GM12874 (cell line): ENCODE data around the gene ABHD3.

ENCODE experiments used
- TF ChIP-seq, protein P1 (sequence below): IDR thresholded peaks from 2 replicates; pipeline ENCODE4 v1.5.1; 2011; ENCODE audit warnings: low read depth, mild to moderate bottlenecking, control low read depth, low read length, moderate library complexity; ENCODE audit not compliant: insufficient read depth

ABHD3 gene, protein sequence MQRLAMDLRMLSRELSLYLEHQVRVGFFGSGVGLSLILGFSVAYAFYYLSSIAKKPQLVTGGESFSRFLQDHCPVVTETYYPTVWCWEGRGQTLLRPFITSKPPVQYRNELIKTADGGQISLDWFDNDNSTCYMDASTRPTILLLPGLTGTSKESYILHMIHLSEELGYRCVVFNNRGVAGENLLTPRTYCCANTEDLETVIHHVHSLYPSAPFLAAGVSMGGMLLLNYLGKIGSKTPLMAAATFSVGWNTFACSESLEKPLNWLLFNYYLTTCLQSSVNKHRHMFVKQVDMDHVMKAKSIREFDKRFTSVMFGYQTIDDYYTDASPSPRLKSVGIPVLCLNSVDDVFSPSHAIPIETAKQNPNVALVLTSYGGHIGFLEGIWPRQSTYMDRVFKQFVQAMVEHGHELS

GRCh38 chr18:21704603-21705364 is at the start of gene ABHD3:
TSS of gene ABHD3 (minus strand) at chr18:21704774. CDS start at chr18:21704665, 109 bp downstream.
- TF ChIP-seq, protein P1, sequence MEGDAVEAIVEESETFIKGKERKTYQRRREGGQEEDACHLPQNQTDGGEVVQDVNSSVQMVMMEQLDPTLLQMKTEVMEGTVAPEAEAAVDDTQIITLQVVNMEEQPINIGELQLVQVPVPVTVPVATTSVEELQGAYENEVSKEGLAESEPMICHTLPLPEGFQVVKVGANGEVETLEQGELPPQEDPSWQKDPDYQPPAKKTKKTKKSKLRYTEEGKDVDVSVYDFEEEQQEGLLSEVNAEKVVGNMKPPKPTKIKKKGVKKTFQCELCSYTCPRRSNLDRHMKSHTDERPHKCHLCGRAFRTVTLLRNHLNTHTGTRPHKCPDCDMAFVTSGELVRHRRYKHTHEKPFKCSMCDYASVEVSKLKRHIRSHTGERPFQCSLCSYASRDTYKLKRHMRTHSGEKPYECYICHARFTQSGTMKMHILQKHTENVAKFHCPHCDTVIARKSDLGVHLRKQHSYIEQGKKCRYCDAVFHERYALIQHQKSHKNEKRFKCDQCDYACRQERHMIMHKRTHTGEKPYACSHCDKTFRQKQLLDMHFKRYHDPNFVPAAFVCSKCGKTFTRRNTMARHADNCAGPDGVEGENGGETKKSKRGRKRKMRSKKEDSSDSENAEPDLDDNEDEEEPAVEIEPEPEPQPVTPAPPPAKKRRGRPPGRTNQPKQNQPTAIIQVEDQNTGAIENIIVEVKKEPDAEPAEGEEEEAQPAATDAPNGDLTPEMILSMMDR = peak; percentile 35; the same call in 1 of the 2 replicates

DNA sequence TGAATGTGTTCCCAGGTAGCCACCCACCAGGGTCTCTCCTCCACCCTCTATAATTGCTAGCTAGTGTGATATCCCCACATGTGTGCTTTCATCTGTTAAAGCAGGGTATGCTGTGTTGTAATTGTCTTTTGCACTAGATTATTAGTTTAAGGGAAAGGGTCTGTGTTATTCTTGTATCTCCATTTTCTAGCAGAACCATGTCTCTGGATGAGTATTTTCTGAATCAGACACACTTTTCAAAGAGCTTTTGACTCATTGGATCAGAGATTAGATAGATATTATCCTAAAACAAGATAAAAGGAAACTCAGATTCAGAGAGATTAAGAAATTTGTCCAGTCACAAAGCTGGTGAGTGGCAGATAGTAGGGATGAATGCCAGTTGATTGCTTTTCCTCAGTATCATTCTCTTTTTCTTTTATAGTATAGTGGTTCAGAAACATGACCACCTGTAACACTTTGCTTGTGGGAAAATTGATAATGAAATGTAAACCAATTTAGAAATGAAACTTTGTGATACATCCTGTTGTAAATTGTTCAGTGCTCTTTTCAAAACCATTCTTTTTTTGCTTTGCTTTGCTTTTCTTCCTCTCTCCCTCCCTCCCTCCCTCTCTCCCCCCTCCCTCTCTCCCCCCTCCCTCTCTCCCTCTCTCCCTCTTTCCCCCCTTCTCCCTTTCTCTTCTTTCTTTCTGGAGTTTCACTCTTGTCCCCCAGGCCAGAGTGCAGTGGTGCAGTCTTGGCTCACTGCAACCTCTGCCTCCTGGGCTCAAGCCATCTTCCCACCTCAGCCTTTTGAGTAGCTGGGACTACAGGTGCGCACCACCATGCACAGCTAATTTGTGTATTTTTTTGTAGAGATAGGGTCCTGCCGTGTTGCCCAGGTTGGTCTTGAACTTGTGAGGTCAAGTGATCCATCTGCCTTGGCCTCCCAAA is 43.5 kb upstream of the ABHD3 start:
- TF ChIP-seq, protein P1 = no peak

DNA sequence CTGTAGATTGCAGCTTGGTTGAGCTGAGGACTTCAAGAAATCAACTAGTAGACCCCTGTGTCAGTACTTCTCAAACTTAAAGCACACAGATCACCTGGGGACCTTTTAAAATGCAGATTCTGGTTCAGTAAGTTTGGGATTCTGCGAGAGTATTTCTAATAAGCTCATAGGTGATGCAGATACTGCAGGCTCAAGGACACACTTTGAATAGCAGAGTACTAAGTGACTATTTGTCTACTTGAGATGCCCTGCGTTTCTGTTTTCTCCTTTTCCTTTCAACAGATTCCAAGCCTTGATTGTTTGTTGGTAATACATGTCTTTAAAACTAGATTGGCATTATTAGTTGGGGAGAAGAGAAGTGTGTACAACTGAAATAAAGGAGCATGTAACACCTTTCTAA is 42.7 kb upstream of the ABHD3 start:
- TF ChIP-seq, protein P1 = no peak

DNA sequence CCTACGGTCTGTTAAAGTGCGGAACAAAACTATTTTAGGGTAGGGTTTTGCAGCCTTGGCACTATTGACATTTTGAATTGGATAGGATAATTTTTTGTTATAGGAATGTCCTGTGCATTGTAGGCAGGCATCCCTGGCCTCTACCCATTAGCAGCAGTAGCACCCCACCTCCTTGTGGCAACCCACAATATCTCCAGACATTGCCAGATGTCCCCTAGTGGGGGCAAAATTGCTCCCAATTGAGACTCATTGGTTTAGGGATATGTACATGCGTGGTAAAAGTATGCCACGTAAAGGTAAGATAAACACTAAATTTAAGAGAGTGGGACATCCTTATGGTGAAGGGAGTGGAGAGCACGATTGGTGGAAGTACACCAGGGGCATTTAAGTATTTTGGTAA is 40.7 kb upstream of the ABHD3 start:
- TF ChIP-seq, protein P1 = no peak

- TF ChIP-seq, protein P1 = no peak
Measured at GRCh38 chr18:21743166-21743832, 38.7 kb upstream of the ABHD3 start.

- TF ChIP-seq, protein P1 = no peak
Measured at GRCh38 chr18:21742315-21742687, 37.7 kb upstream of the ABHD3 start.
